ENCODE results near the gene MEOX2. TPM values are rescaled to one million over a fixed set of nuclear protein-coding genes. Genes with fewer than 3 reads are reported as not detected.

MEOX2 gene
- polyA plus RNA-seq, 1 donor (not counting 4 experiments of a cell fraction or from before 2014, with no cell fraction given), result not detected

DNA sequence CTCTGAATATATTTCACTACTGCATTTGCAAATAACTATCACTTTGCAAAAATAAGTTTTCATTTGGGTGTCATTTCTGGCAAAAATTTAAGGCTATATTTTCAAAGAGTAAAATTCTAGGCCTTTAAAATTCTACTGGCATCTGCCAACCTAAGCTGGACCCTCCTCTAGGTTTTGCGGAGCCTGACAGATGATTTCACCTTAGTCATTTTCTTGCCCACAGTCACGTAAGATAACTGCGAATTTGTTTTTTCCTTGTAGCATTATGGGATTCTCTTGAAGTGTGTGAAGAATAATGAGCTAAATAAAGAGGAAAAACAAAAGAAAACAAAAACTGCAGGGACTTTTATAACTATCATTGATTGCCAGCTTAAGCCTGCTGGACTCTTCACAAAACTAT is 7.8 kb downstream of the MEOX2 start:
- Histone ChIP-seq H3K4me3 (ENCODE audit: control insufficient read depth in 2 of 3, extremely low read depth in 1 of 3, insufficient read depth in 2 of 3, low read depth in 1 of 3, low read length in 3 of 3) (no peak overlapping the region), H3K9me3 (ENCODE audit: control insufficient read depth, low read depth, low read length) (no peaks in the 10 kb centered on the region), H3K36me3 (ENCODE audit: control insufficient read depth in 2 of 2, extremely low read depth in 1 of 2, insufficient read depth in 2 of 2, low read length in 2 of 2) (no peaks in the 10 kb centered on the region), H3K79me2 (ENCODE audit: control insufficient read depth, insufficient read depth, low read length) (no peaks in the 10 kb centered on the region), H4K20me1 (ENCODE audit: control insufficient read depth, extremely low read depth, insufficient read depth, low read length) (no peaks in the 10 kb centered on the region), H3K9ac (ENCODE audit: control insufficient read depth, extremely low read depth, insufficient read depth, low read length) (no peak overlapping the region), H3K27ac (ENCODE audit: control insufficient read depth, insufficient read depth, low read length) (no peak overlapping the region), H3K9me1 (ENCODE audit: control insufficient read depth, extremely low read depth, insufficient read depth, low read length) (no peaks in the 10 kb centered on the region), H2AFZ (ENCODE audit: control insufficient read depth, low read length) (no peak overlapping the region), H3K27me3 (ENCODE audit: control insufficient read depth, extremely low read depth, insufficient read depth, low read length) (no peaks in the 10 kb centered on the region), H3K4me1 (ENCODE audit: control insufficient read depth, extremely low read depth, insufficient read depth, low read length) (no peaks in the 10 kb centered on the region), H3K4me2 (ENCODE audit: control insufficient read depth, extremely low read depth, insufficient read depth, low read depth, low read length) (no peak overlapping the region)
- FAIRE-seq (no peak), DNase-seq (ENCODE audit: low read depth, low spot score) (no peak)
- no peak for TF ChIP-seq EZH2 (IDR thresholded peaks at IDR 0.05; ENCODE audit: low read length)
- TF ChIP-seq, protein P1, sequence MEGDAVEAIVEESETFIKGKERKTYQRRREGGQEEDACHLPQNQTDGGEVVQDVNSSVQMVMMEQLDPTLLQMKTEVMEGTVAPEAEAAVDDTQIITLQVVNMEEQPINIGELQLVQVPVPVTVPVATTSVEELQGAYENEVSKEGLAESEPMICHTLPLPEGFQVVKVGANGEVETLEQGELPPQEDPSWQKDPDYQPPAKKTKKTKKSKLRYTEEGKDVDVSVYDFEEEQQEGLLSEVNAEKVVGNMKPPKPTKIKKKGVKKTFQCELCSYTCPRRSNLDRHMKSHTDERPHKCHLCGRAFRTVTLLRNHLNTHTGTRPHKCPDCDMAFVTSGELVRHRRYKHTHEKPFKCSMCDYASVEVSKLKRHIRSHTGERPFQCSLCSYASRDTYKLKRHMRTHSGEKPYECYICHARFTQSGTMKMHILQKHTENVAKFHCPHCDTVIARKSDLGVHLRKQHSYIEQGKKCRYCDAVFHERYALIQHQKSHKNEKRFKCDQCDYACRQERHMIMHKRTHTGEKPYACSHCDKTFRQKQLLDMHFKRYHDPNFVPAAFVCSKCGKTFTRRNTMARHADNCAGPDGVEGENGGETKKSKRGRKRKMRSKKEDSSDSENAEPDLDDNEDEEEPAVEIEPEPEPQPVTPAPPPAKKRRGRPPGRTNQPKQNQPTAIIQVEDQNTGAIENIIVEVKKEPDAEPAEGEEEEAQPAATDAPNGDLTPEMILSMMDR (optimal IDR thresholded peaks at IDR 0.05 in 1 of 3, IDR thresholded peaks at IDR 0.05 in 1 of 3, conservative IDR thresholded peaks at IDR 0.05 in 1 of 3; ENCODE audit: extremely low read depth in 1 of 3, insufficient read depth in 2 of 3, low read length in 3 of 3), result no peak
- dilution Hi-C loops (cut with MboI; ENCODE audit: extremely low pct_ligation_motif_present, low sequenced_read_pairs), result no loop called here

DNA sequence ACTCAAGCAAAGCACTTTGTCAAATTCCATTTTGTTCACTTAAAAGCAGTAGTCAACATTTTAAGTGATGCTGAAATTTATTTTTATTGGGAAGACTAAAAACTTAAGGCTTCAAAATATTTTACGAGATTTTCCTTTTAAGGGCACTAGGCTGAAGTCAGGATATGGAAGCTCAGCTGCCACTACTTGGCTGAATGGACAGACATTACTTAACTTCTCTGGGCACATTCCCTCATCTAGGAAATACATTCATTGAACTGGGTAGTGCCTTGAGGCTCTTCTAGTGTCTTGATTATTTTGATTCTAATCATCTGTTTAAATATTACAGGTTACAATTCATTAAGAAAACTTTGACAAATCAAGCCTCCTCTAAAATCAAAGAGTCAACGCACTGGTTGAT is 11.1 kb downstream of the MEOX2 start:
- no peaks in the 10 kb centered on the region for H3K27me3 ChIP-seq (ENCODE audit: control insufficient read depth, extremely low read depth, insufficient read depth, low read length)
- no peak overlapping the region for H3K4me3 ChIP-seq (ENCODE audit: control insufficient read depth in 2 of 3, extremely low read depth in 1 of 3, insufficient read depth in 2 of 3, low read depth in 1 of 3, low read length in 3 of 3)
- no peak for TF ChIP-seq EZH2 (IDR thresholded peaks at IDR 0.05; ENCODE audit: low read length)
- TF ChIP-seq, protein P1 (optimal IDR thresholded peaks at IDR 0.05 in 1 of 3, IDR thresholded peaks at IDR 0.05 in 1 of 3, conservative IDR thresholded peaks at IDR 0.05 in 1 of 3; ENCODE audit: extremely low read depth in 1 of 3, insufficient read depth in 2 of 3, low read length in 3 of 3), result no peak
- no peaks in the 10 kb centered on the region for H3K36me3 ChIP-seq (ENCODE audit: control insufficient read depth in 2 of 2, extremely low read depth in 1 of 2, insufficient read depth in 2 of 2, low read length in 2 of 2)
- no peak overlapping the region for H3K27ac ChIP-seq (ENCODE audit: control insufficient read depth, insufficient read depth, low read length)
- no peaks in the 10 kb centered on the region for H3K9me3 ChIP-seq (ENCODE audit: control insufficient read depth, low read depth, low read length)
- H3K79me2 ChIP-seq (ENCODE audit: control insufficient read depth, insufficient read depth, low read length), result no peaks in the 10 kb centered on the region
- DNase-seq (ENCODE audit: low read depth, low spot score) (no peak), FAIRE-seq (no peak)
- no peak overlapping the region for H3K4me2 ChIP-seq (ENCODE audit: control insufficient read depth, extremely low read depth, insufficient read depth, low read depth, low read length)
- no peak overlapping the region for H2AFZ ChIP-seq (ENCODE audit: control insufficient read depth, low read length)
- H3K4me1 ChIP-seq (ENCODE audit: control insufficient read depth, extremely low read depth, insufficient read depth, low read length), result no peaks in the 10 kb centered on the region
- dilution Hi-C loops (cut with MboI; ENCODE audit: extremely low pct_ligation_motif_present, low sequenced_read_pairs), result no loop called here
- no peak overlapping the region for H3K9ac ChIP-seq (ENCODE audit: control insufficient read depth, extremely low read depth, insufficient read depth, low read length)
- H4K20me1 ChIP-seq (ENCODE audit: control insufficient read depth, extremely low read depth, insufficient read depth, low read length), result no peaks in the 10 kb centered on the region
- H3K9me1 ChIP-seq (ENCODE audit: control insufficient read depth, extremely low read depth, insufficient read depth, low read length), result no peaks in the 10 kb centered on the region
